ENCODE results near the gene PADI2.

The PADI2 gene

DNA sequence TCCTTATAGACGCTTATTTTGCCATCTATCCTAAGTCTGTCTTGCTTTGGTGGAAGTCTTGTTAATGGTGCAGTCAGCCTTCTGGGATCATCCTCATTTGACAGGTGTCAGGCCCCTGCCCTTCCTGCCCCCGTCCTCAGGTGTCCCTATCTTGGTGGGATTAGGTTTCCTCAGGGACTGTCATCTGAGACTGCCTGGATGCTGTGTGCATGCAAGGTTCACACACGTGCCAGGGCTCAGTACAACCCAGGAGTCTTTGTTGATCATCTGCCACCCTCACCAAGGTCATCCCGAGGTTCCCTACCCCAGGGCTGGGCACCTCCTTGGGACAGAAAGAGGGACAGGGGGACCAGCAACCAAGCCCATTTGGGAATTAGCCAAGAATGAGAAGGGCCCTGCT is 18.0 kb downstream of the PADI2 start:
- Histone ChIP-seq H3K4me3 (no peak overlapping the region), H3K36me3 (ENCODE audit: insufficient read depth, low read length) (no peaks in the 10 kb centered on the region), H3K27ac (no peak overlapping the region), H3K9ac (ENCODE audit: insufficient read length) (no peak overlapping the region), H3K9me3 (ENCODE audit: low read depth, low read length) (no peaks in the 10 kb centered on the region)
- no peak for DNase-seq (ENCODE audit: low read depth, low spot score)
- TF ChIP-seq FOXP2 (optimal IDR thresholded peaks at IDR 0.05; ENCODE audit: control extremely low read depth, extremely low read length, insufficient read depth), result no peak
- no peak for TF ChIP-seq POLR2AphosphoS5 (IDR thresholded peaks at IDR 0.05; ENCODE audit: borderline replicate concordance, low read depth, low read length)
- TF ChIP-seq EZH2 (IDR thresholded peaks at IDR 0.05), result no peak

DNA sequence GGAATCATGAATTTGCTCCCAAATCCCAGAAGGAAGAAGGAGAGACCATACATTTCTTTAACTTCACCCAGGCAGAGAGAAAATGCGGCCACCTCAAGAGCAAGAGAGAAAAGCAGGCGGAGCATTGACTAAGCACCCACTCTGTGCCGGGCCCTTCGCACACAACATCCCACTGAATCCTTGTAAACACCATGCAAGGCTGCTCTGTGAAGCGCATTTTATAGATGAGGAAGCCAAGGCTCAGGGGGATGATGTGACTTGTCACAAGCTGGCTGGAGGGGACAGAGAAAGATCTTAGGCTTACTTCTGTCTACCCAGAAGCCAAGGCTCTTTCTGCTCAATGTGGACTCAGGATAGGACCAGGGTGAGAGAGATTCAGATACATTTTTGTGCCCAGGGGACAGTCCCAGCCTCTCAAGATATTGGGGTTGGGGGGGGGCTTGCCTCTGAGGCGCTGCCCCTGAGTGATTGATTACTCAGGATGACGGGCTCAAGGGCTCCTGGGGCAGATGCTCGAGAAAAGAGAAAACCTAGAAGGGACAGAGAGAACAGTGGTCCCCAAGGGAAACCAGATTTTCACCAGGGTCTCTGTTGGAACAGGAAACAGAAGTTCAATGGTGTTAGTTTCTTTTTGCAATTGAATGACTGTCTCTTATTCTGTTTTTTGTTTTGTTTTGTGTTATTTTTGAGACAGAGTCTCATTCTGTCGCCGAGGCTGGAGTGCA is 19.5 kb downstream of the PADI2 start:
- Histone ChIP-seq H3K36me3 (ENCODE audit: insufficient read depth, low read length) (no peaks in the 10 kb centered on the region), H3K27ac (no peak overlapping the region), H3K4me3 (no peak overlapping the region), H3K9me3 (ENCODE audit: low read depth, low read length) (no peaks in the 10 kb centered on the region), H3K9ac (ENCODE audit: insufficient read length) (no peak overlapping the region)
- no peak for TF ChIP-seq EZH2 (IDR thresholded peaks at IDR 0.05)
- DNase-seq (ENCODE audit: low read depth, low spot score), result no peak

- DNase-seq (ENCODE audit: low read depth, low spot score), result no peak
- no peaks in the 10 kb centered on the region for H3K36me3 ChIP-seq (ENCODE audit: insufficient read depth, low read length)
- H3K4me3 ChIP-seq, result no peak overlapping the region
- TF ChIP-seq EZH2 (IDR thresholded peaks at IDR 0.05), result no peak
- no peak for TF ChIP-seq POLR2AphosphoS5 (IDR thresholded peaks at IDR 0.05; ENCODE audit: borderline replicate concordance, low read depth, low read length)
- no peak for TF ChIP-seq FOXP2 (optimal IDR thresholded peaks at IDR 0.05; ENCODE audit: control extremely low read depth, extremely low read length, insufficient read depth)
- H3K9me3 ChIP-seq (ENCODE audit: low read depth, low read length), result no peaks in the 10 kb centered on the region
- no peak overlapping the region for H3K27ac ChIP-seq
- no peak overlapping the region for H3K9ac ChIP-seq (ENCODE audit: insufficient read length)
These were observed 20.6 kb downstream of the PADI2 start for GRCh38 chr1:17098446-17099317.

DNA sequence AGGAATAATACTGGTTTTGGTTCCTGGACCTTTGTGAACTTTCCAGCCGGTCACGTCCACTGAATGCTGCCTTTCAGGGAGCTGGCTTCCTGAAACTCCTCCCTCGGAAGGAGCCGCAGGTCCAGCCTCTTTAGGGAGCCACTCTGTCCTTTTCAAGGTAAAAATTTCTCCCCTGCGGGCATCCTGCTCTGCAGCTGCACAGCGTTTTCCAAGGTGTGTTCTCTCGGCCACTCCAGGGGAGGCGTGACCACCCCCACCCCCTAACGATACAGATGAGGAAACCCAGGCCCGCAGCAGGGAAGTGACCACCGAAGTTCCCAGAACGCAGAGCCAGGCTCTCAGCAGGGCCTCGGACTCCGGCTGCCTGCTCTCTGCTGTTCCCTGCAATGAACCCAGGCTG is 21.5 kb downstream of the PADI2 start:
- no peak overlapping the region for H3K27ac ChIP-seq
- no peaks in the 10 kb centered on the region for H3K36me3 ChIP-seq (ENCODE audit: insufficient read depth, low read length)
- TF ChIP-seq FOXP2 (optimal IDR thresholded peaks at IDR 0.05; ENCODE audit: control extremely low read depth, extremely low read length, insufficient read depth), result no peak
- TF ChIP-seq EZH2 (IDR thresholded peaks at IDR 0.05), result no peak
- TF ChIP-seq POLR2AphosphoS5 (IDR thresholded peaks at IDR 0.05; ENCODE audit: borderline replicate concordance, low read depth, low read length), result no peak
- H3K4me3 ChIP-seq, result no peak overlapping the region
- no peak for DNase-seq (ENCODE audit: low read depth, low spot score)
- no peak overlapping the region for H3K9ac ChIP-seq (ENCODE audit: insufficient read length)
- no peaks in the 10 kb centered on the region for H3K9me3 ChIP-seq (ENCODE audit: low read depth, low read length)

- no peak overlapping the region for H3K9ac ChIP-seq (ENCODE audit: insufficient read length)
- no peak for DNase-seq (ENCODE audit: low read depth, low spot score)
- no peak for TF ChIP-seq EZH2 (IDR thresholded peaks at IDR 0.05)
- TF ChIP-seq FOXP2 (optimal IDR thresholded peaks at IDR 0.05; ENCODE audit: control extremely low read depth, extremely low read length, insufficient read depth), result no peak
- TF ChIP-seq POLR2AphosphoS5 (IDR thresholded peaks at IDR 0.05; ENCODE audit: borderline replicate concordance, low read depth, low read length), result no peak
These were observed 22.1 kb downstream of the PADI2 start for GRCh38 chr1:17097147-17097546.

DNA sequence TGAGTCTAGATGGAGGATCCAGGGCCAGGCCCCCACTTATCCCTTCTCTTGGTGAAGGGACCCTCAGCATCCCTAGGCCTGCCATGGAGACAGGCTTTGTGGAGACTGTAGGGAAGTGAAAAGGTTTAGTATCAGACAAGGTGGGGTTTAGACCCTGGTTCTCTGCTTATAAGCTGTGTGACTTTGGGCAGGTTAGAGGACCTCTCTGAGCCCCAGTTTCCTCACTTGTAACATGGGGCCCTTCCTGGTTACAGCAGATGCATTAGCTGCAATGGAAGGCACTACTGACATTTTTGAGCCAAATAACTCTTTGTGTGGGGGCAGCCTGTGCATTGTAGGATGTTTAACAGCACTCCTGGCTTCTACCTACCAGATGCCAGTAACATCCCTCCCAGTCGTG is 22.7 kb downstream of the PADI2 start:
- Histone ChIP-seq H3K27ac (no peak overlapping the region), H3K9me3 (ENCODE audit: low read depth, low read length) (no peaks in the 10 kb centered on the region), H3K4me3 (no peak overlapping the region), H3K36me3 (ENCODE audit: insufficient read depth, low read length) (no peaks in the 10 kb centered on the region; the same call in 1 of the 2 replicates), H3K9ac (ENCODE audit: insufficient read length) (no peak overlapping the region)
- no peak for DNase-seq (ENCODE audit: low read depth, low spot score)
- TF ChIP-seq FOXP2 (optimal IDR thresholded peaks at IDR 0.05; ENCODE audit: control extremely low read depth, extremely low read length, insufficient read depth), result no peak
- no peak for TF ChIP-seq POLR2AphosphoS5 (IDR thresholded peaks at IDR 0.05; ENCODE audit: borderline replicate concordance, low read depth, low read length)
- no peak for TF ChIP-seq EZH2 (IDR thresholded peaks at IDR 0.05)

More at GRCh38 chr1:17097147-17097546, 22.1 kb downstream of the PADI2 start:
- Histone ChIP-seq H3K36me3 (ENCODE audit: insufficient read depth, low read length) (no peaks in the 10 kb centered on the region; the same call in 1 of the 2 replicates), H3K4me3 (no peak overlapping the region), H3K9me3 (ENCODE audit: low read depth, low read length) (no peaks in the 10 kb centered on the region), H3K27ac (no peak overlapping the region)

DNA sequence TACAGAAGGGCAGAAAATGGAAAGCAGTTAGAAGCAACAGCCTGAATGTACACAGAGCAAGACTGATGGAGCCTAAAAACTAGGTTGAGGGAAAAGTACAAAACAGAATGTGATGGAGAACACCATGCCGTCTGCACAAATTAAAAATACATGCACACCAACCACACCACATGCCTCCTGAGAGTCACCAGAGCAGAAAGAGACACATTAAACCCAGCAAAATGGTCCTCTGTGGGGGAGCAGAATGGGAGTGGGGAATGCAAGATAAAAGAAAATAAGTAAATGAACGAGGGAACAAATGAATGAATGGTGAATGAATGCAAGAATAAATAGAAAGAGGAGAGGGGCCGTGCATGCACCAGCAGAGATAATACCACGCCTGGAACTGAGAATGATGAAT is 24.1 kb downstream of the PADI2 start:
- Histone ChIP-seq H3K9me3 (ENCODE audit: low read depth, low read length) (no peaks in the 10 kb centered on the region), H3K36me3 (ENCODE audit: insufficient read depth, low read length) (no peaks in the 10 kb centered on the region; the same call in 1 of the 2 replicates), H3K4me3 (no peak overlapping the region), H3K9ac (ENCODE audit: insufficient read length) (no peak overlapping the region), H3K27ac (no peak overlapping the region)
- no peak for DNase-seq (ENCODE audit: low read depth, low spot score)
- TF ChIP-seq POLR2AphosphoS5 (IDR thresholded peaks at IDR 0.05; ENCODE audit: borderline replicate concordance, low read depth, low read length), result no peak
- TF ChIP-seq EZH2 (IDR thresholded peaks at IDR 0.05), result no peak
- TF ChIP-seq FOXP2 (optimal IDR thresholded peaks at IDR 0.05; ENCODE audit: control extremely low read depth, extremely low read length, insufficient read depth), result no peak

- TF ChIP-seq POLR2AphosphoS5 (IDR thresholded peaks at IDR 0.05; ENCODE audit: borderline replicate concordance, low read depth, low read length) (no peak), EZH2 (IDR thresholded peaks at IDR 0.05) (no peak), FOXP2 (optimal IDR thresholded peaks at IDR 0.05; ENCODE audit: control extremely low read depth, extremely low read length, insufficient read depth) (no peak)
- no peak overlapping the region for H3K9ac ChIP-seq (ENCODE audit: insufficient read length)
- no peaks in the 10 kb centered on the region for H3K9me3 ChIP-seq (ENCODE audit: low read depth, low read length)
- no peak overlapping the region for H3K27ac ChIP-seq
- no peaks in the 10 kb centered on the region; the same call in 1 of the 2 replicates for H3K36me3 ChIP-seq (ENCODE audit: insufficient read depth, low read length)
- DNase-seq (ENCODE audit: low read depth, low spot score), result no peak
- no peak overlapping the region for H3K4me3 ChIP-seq
These were observed 24.6 kb downstream of the PADI2 start for GRCh38 chr1:17094664-17095063.
